Stimulated activated naive B cell treated with anti-CD40 and anti-IgM and Interleukin-4, amounts not matched to agents 10 μg/mL and 1 μg/mL and 100 μg/mL, for 72 hours (primary cell): ENCODE measurements around the gene PRKAA1.

Experiments
- ATAC-seq, 2 donors: fragments of 150-1000 bp; cut with Tn5 transposase; replicated peaks; 2 replicates each; pipeline ENCODE4 v1.10.0; 2021; ENCODE audit warnings: moderate library complexity in 1 of 2
- DNase-seq: peaks from one replicate; pipeline ENCODE4 v3.0.0; 2021
- H3K27ac Mint-ChIP-seq: one replicate; pipeline ENCODE4 v1.8.0; 2022; ENCODE audit warnings: mild to moderate bottlenecking, mixed read lengths
- H3K27me3 Mint-ChIP-seq, 2 donors: one replicate each; pipeline ENCODE4 v1.8.0; 2022; ENCODE audit warnings: mixed read lengths in 2 of 2
- H3K36me3 Mint-ChIP-seq, 2 donors: one replicate each; pipeline ENCODE4 v1.8.0; 2022; ENCODE audit warnings: mixed read lengths in 2 of 2, mild to moderate bottlenecking in 1 of 2
- H3K4me1 Mint-ChIP-seq, 2 donors: one replicate each; pipeline ENCODE4 v1.8.0; 2022; ENCODE audit warnings: mixed read lengths in 2 of 2, mild to moderate bottlenecking in 1 of 2
- H3K4me3 Mint-ChIP-seq, 2 donors: one replicate each; pipeline ENCODE4 v1.8.0; 2022; ENCODE audit warnings: mild to moderate bottlenecking in 2 of 2, mixed read lengths in 2 of 2, moderate library complexity in 1 of 2
- H3K9me3 Mint-ChIP-seq, 2 donors: one replicate each; pipeline ENCODE4 v1.8.0; 2022; ENCODE audit warnings: mixed read lengths in 2 of 2, mild to moderate bottlenecking in 1 of 2

The PRKAA1 gene

GRCh38 chr5:40798012-40798800 lies at the start of gene PRKAA1:
Gene PRKAA1, minus strand, starts transcription at chr5:40798374. Its CDS starts 185 bp downstream, at chr5:40798189.
- Mint-ChIP-seq H3K27me3 (no peaks in the 10 kb centered on the region), H3K4me3 (peak within 1 kb of the TSS; percentile 92 to 95), H3K4me1 (peaks cover 15 to 39% of the 10 kb centered on the region in 2 donors), H3K27ac (peak within 1 kb of the TSS; percentile 97), H3K36me3 (peaks cover 9 to 20% of the 10 kb centered on the region in 2 donors), H3K9me3 (no peaks in the 10 kb centered on the region)
- peak; percentile 92 to 95 for ATAC-seq
- peak; percentile 84 for DNase-seq

GRCh38 chr5:40847525-40847924 lies 49.4 kb upstream of the PRKAA1 start:
- Mint-ChIP-seq H3K36me3 (peaks cover 1 to 3% of the 10 kb centered on the region in 2 donors), H3K9me3 (no peaks in the 10 kb centered on the region), H3K4me1 (peaks cover 4 to 10% of the 10 kb centered on the region in 2 donors), H3K27me3 (no peaks in the 10 kb centered on the region), H3K4me3 (no peak overlapping the region), H3K27ac (no peak overlapping the region)
- no peak for ATAC-seq
- no peak for DNase-seq

- Mint-ChIP-seq H3K4me3 (no peak overlapping the region), H3K4me1 (peaks cover 5 to 14% of the 10 kb centered on the region in 2 donors), H3K36me3 (peaks cover 1 to 3% of the 10 kb centered on the region in 2 donors), H3K9me3 (no peaks in the 10 kb centered on the region), H3K27me3 (no peaks in the 10 kb centered on the region), H3K27ac (no peak overlapping the region)
- no peak for ATAC-seq
- no peak for DNase-seq
Observed at GRCh38 chr5:40846371-40846770, 48.2 kb upstream of the PRKAA1 start.

- no peak overlapping the region for H3K27ac Mint-ChIP-seq
- peaks cover 5 to 18% of the 10 kb centered on the region in 2 donors for H3K4me1 Mint-ChIP-seq
- no peaks in the 10 kb centered on the region for H3K9me3 Mint-ChIP-seq
- DNase-seq (no peak), ATAC-seq (no peak)
- H3K4me3 Mint-ChIP-seq = no peak overlapping the region
- H3K27me3 Mint-ChIP-seq = no peaks in the 10 kb centered on the region
- peaks cover 1 to 3% of the 10 kb centered on the region in 2 donors for H3K36me3 Mint-ChIP-seq
Observed at GRCh38 chr5:40844565-40844964, 46.4 kb upstream of the PRKAA1 start.

- Mint-ChIP-seq H3K27me3 (no peaks in the 10 kb centered on the region), H3K4me1 (peaks cover 5 to 16% of the 10 kb centered on the region in 2 donors), H3K4me3 (no peak overlapping the region), H3K27ac (no peak overlapping the region), H3K9me3 (no peaks in the 10 kb centered on the region), H3K36me3 (peaks cover 1 to 3% of the 10 kb centered on the region in 2 donors)
- DNase-seq (no peak), ATAC-seq (no peak)
Observed at GRCh38 chr5:40842351-40842750, 44.2 kb upstream of the PRKAA1 start.

GRCh38 chr5:40841068-40841805 lies 43.1 kb upstream of the PRKAA1 start, which contains the start of gene CARD6:
Gene CARD6, plus strand, starts transcription at chr5:40841367. Its CDS starts 16 bp downstream, at chr5:40841383.
- no peaks in the 10 kb centered on the region for H3K27me3 Mint-ChIP-seq
- ATAC-seq (peak; percentile 58 to 65), DNase-seq (no peak)
- peaks cover 1 to 3% of the 10 kb centered on the region in 2 donors for H3K36me3 Mint-ChIP-seq
- H3K9me3 Mint-ChIP-seq = peaks cover 0 to 2% of the 10 kb centered on the region in 2 donors
- H3K4me1 Mint-ChIP-seq = peaks cover 5 to 22% of the 10 kb centered on the region in 2 donors
- H3K27ac Mint-ChIP-seq = peak within 1 kb of the TSS; percentile 97
- peak within 1 kb of the TSS; percentile 87 to 92 for H3K4me3 Mint-ChIP-seq

- Mint-ChIP-seq H3K9me3 (peaks cover 0 to 2% of the 10 kb centered on the region in 2 donors), H3K4me3 (no peak overlapping the region), H3K27me3 (no peaks in the 10 kb centered on the region), H3K4me1 (peaks cover 3 to 26% of the 10 kb centered on the region in 2 donors), H3K27ac (no peak overlapping the region), H3K36me3 (peaks cover 18 to 21% of the 10 kb centered on the region in 2 donors)
- DNase-seq (no peak), ATAC-seq (no peak)
Observed at GRCh38 chr5:40838086-40838485, 39.9 kb upstream of the PRKAA1 start.

- peak within 1 kb of the TSS; percentile 100 for H3K27ac Mint-ChIP-seq
- peaks cover 10 to 39% of the 10 kb centered on the region in 2 donors for H3K4me1 Mint-ChIP-seq
- peak; percentile 96 to 98 for ATAC-seq
- H3K36me3 Mint-ChIP-seq = peaks cover 37 to 49% of the 10 kb centered on the region in 2 donors
- no peaks in the 10 kb centered on the region for H3K27me3 Mint-ChIP-seq
- H3K4me3 Mint-ChIP-seq = peak within 1 kb of the TSS; percentile 97 to 98
- H3K9me3 Mint-ChIP-seq = peaks cover 0 to 2% of the 10 kb centered on the region in 2 donors
- DNase-seq = peak; percentile 94
Observed at GRCh38 chr5:40834849-40835787, 36.9 kb upstream of the PRKAA1 start, which contains the start of gene RPL37. Gene RPL37, minus strand, starts transcription at chr5:40835222. Its CDS starts 37 bp downstream, at chr5:40835185.

- no peaks in the 10 kb centered on the region for H3K27me3 Mint-ChIP-seq
- H3K9me3 Mint-ChIP-seq = peaks cover 0 to 2% of the 10 kb centered on the region in 2 donors
- H3K36me3 Mint-ChIP-seq = peaks cover 37 to 56% of the 10 kb centered on the region in 2 donors
- peak overlapping the region; percentile 100 for H3K27ac Mint-ChIP-seq
- H3K4me1 Mint-ChIP-seq = peaks cover 12 to 46% of the 10 kb centered on the region in 2 donors
- no peak for DNase-seq
- peak overlapping the region; percentile 97 to 98 for H3K4me3 Mint-ChIP-seq
- no peak for ATAC-seq
Observed at GRCh38 chr5:40834391-40834848, 36.2 kb upstream of the PRKAA1 start.

- Mint-ChIP-seq H3K27me3 (no peaks in the 10 kb centered on the region), H3K4me3 (peak overlapping the region; percentile 97 to 98), H3K9me3 (peaks cover 0 to 2% of the 10 kb centered on the region in 2 donors), H3K4me1 (peaks cover 17 to 53% of the 10 kb centered on the region in 2 donors), H3K36me3 (peaks cover 44 to 63% of the 10 kb centered on the region in 2 donors), H3K27ac (peak overlapping the region; percentile 100)
- no peak for DNase-seq
- no peak for ATAC-seq
Observed at GRCh38 chr5:40833712-40834229, 35.6 kb upstream of the PRKAA1 start.

GRCh38 chr5:40832345-40832744 lies 34.2 kb upstream of the PRKAA1 start:
- Mint-ChIP-seq H3K4me3 (peak overlapping the region; percentile 97 to 98), H3K27me3 (no peaks in the 10 kb centered on the region), H3K4me1 (peaks cover 22 to 56% of the 10 kb centered on the region in 2 donors), H3K36me3 (peaks cover 58 to 77% of the 10 kb centered on the region in 2 donors), H3K27ac (peak overlapping the region; percentile 87), H3K9me3 (peaks cover 0 to 2% of the 10 kb centered on the region in 2 donors)
- ATAC-seq = no peak
- DNase-seq = no peak

- ATAC-seq = peak; percentile 40 to 50
- H3K4me1 Mint-ChIP-seq = peaks cover 22 to 53% of the 10 kb centered on the region in 2 donors
- peaks cover 0 to under 1% of the 10 kb centered on the region in 2 donors for H3K9me3 Mint-ChIP-seq
- peak overlapping the region; percentile 55 to 98 for H3K4me3 Mint-ChIP-seq
- H3K27me3 Mint-ChIP-seq = no peaks in the 10 kb centered on the region
- peak overlapping the region; percentile 87 for H3K27ac Mint-ChIP-seq
- no peak for DNase-seq
- H3K36me3 Mint-ChIP-seq = peaks cover 64 to 84% of the 10 kb centered on the region in 2 donors
Observed at GRCh38 chr5:40831346-40832210, 33.4 kb upstream of the PRKAA1 start.
